CD14-positive monocyte (primary cell): ENCODE results near the gene KCNC3. TPM values are rescaled to one million over a fixed set of nuclear protein-coding genes. Genes with fewer than 3 reads are reported as not detected.

Source experiments
- DNase-seq, 3 donors: peaks; one replicate each; pipeline ENCODE4 v3.0.0-alpha.2; 2011 to 2022
- H2AFZ ChIP-seq: 2 replicates; pipeline ENCODE4 v1.6.0; 2012; ENCODE audit warnings: mild to moderate bottlenecking, low read depth, low read length, inconsistent platforms; ENCODE audit not compliant: insufficient read depth, poor library complexity, severe bottlenecking
- H3K27ac ChIP-seq, 2 donors: 1 replicate in 1 of 2; 2 replicates in 1 of 2; pipeline ENCODE4 v1.5.1; 2012 to 2013; ENCODE audit warnings: low read length in 2 of 2, control low read depth in 1 of 2, inconsistent platforms in 1 of 2, low read depth in 1 of 2, mild to moderate bottlenecking in 1 of 2
- H3K27me3 ChIP-seq, 2 donors: one replicate each; pipeline versions ENCODE4 v1.6.0 to v1.6.1; 2011 to 2013; ENCODE audit warnings: low read length in 2 of 2; ENCODE audit not compliant: control insufficient read depth in 2 of 2, insufficient read depth in 2 of 2
- H3K36me3 ChIP-seq, 2 donors: replicated peaks in 1 of 2; 1 replicate in 1 of 2; 2 replicates in 1 of 2; pipeline versions ENCODE4 v1.5.1 to v1.6.1; 2012 to 2013; ENCODE audit warnings: low read length in 2 of 2, control low read depth in 1 of 2, inconsistent platforms in 1 of 2, mild to moderate bottlenecking in 1 of 2; ENCODE audit not compliant: insufficient read depth in 2 of 2, control insufficient read depth in 1 of 2
- H3K4me1 ChIP-seq, 2 donors: 1 replicate in 1 of 2; 2 replicates in 1 of 2; pipeline versions ENCODE4 v1.5.1 to v1.6.1; 2012 to 2013; ENCODE audit warnings: low read length in 2 of 2, control low read depth in 1 of 2, inconsistent platforms in 1 of 2, mild to moderate bottlenecking in 1 of 2, moderate library complexity in 1 of 2; ENCODE audit not compliant: insufficient read depth in 2 of 2, control insufficient read depth in 1 of 2
- H3K4me2 ChIP-seq: replicated peaks from 2 replicates; pipeline ENCODE3; 2012; ENCODE audit warnings: low read length, moderate library complexity, mild to moderate bottlenecking; ENCODE audit not compliant: poor library complexity, severe bottlenecking; ENCODE audit errors: extremely low read depth
- H3K4me3 ChIP-seq, 3 experiments: fragments of 200-600 bp in 1 of 3; sonication (generic) in 1 of 3; replicated peaks in 1 of 3; 1 replicate in 2 of 3; 2 replicates in 1 of 3; pipeline ENCODE4 v1.5.1; 2011 to 2013; ENCODE audit warnings: low read length in 3 of 3, mild to moderate bottlenecking in 3 of 3, control low read depth in 2 of 3, low read depth in 2 of 3, inconsistent platforms in 1 of 3, moderate library complexity in 1 of 3
- H3K79me2 ChIP-seq: 2 replicates; pipeline ENCODE4 v1.6.0; 2012; ENCODE audit warnings: mild to moderate bottlenecking, control low read depth, inconsistent platforms, low read length, moderate library complexity; ENCODE audit not compliant: insufficient read depth
- H3K9ac ChIP-seq: 2 replicates; pipeline ENCODE4 v1.6.0; 2017; ENCODE audit warnings: low read length, mild to moderate bottlenecking; ENCODE audit not compliant: insufficient read depth, poor library complexity, severe bottlenecking
- H3K9me3 ChIP-seq, 2 donors: replicated peaks in 1 of 2; 1 replicate in 1 of 2; 2 replicates in 1 of 2; pipeline versions ENCODE4 v1.5.1 to v1.6.1; 2012 to 2013; ENCODE audit warnings: low read length in 2 of 2, control low read depth in 1 of 2; ENCODE audit not compliant: control insufficient read depth in 1 of 2, insufficient read depth in 1 of 2
- H4K20me1 ChIP-seq: 2 replicates; pipeline ENCODE4 v1.6.0; 2012; ENCODE audit warnings: mild to moderate bottlenecking, low read length, control low read depth, moderate library complexity; ENCODE audit not compliant: insufficient read depth
- H3K27ac Mint-ChIP-seq, 7 donors: one replicate each; pipeline ENCODE4 v1.8.0; 2020; ENCODE audit warnings: mild to moderate bottlenecking in 7 of 7, mixed read lengths in 7 of 7, moderate library complexity in 6 of 7, inconsistent platforms in 2 of 7
- H3K27me3 Mint-ChIP-seq, 3 donors: one replicate each; pipeline ENCODE4 v1.8.0; 2021 to 2022; ENCODE audit warnings: low read depth in 3 of 3, mild to moderate bottlenecking in 3 of 3, mixed read lengths in 3 of 3, moderate library complexity in 3 of 3, inconsistent platforms in 1 of 3
- H3K36me3 Mint-ChIP-seq, 2 donors: one replicate each; pipeline ENCODE4 v1.8.0; 2020; ENCODE audit warnings: mixed read lengths in 2 of 2, inconsistent platforms in 1 of 2, mild to moderate bottlenecking in 1 of 2
- H3K4me1 Mint-ChIP-seq: one replicate; pipeline ENCODE4 v1.8.0; 2020; ENCODE audit warnings: mild to moderate bottlenecking, mixed read lengths
- H3K4me3 Mint-ChIP-seq, 2 donors: one replicate each; pipeline ENCODE4 v1.8.0; 2020; ENCODE audit warnings: mild to moderate bottlenecking in 2 of 2, mixed read lengths in 2 of 2, moderate library complexity in 1 of 2
- H3K9me3 Mint-ChIP-seq, 7 donors: one replicate each; pipeline ENCODE4 v1.8.0; 2020 to 2022; ENCODE audit warnings: mixed read lengths in 7 of 7, mild to moderate bottlenecking in 6 of 7, moderate library complexity in 6 of 7, inconsistent platforms in 2 of 7
- WGBS: methylation state at CpG from one replicate; pipeline ENCODE4 v1.1.5; 2013; ENCODE audit warnings: missing lambda C conversion rate; ENCODE audit not compliant: insufficient coverage; 5-methylcytosine and 5-hydroxymethylcytosine counted together
- intact Hi-C, 2 donors: fragments of 100-400 bp; cut with micrococcal nuclease; formaldehyde crosslinking; loops; one replicate each; pipeline versions ENCODE4 v1.15.0 to v1.15.1; 2023
- polyA plus RNA-seq, 3 donors: library from polyadenylated mRNA; depleted of rRNA in 1 of 3; unstranded in 2 of 3; stranded (reverse) in 1 of 3; fragments of 300-500 nt in 2 of 3; fragments of >200 nt in 1 of 3; fragmentation: Illumina TruSeq in 2 of 3; gene quantifications; 1 replicate in 2 of 3; 2 replicates in 1 of 3; pipeline ENCODE4 v1.2.3, GENCODE V29; 2012 to 2021
- TF ChIP-seq, protein P1 (sequence below): fragments of 200-600 bp; IDR thresholded peaks from one replicate; pipeline ENCODE4 v1.8.0; 2022; ENCODE audit warnings: antibody characterized with exemption, mild to moderate bottlenecking

The KCNC3 gene
- polyA plus RNA-seq, 3 donors: 0.04 to 23.6 TPM; not detected in 1

DNA sequence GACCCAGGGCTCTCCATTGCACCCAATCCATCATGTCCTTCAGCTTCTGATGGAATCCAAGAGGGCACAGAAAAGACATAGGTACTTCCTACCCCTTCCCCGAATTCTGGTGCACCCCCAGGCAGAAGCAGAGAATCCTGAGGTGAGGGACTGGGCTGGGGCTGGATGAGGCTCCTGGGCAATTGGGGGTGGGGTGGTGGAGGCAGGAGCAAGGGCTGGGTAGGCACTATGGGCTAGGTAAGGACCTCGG is 2.7 kb upstream of the KCNC3 start:
- Mint-ChIP-seq H3K36me3 (peaks cover 33 to 40% of the 10 kb centered on the region in 2 donors), H3K27me3 (peaks cover 19 to 27% (median 24%) of the 10 kb centered on the region in 3 donors), H3K4me3 (peak overlapping the region; percentile 84 to 96), H3K4me1 (peaks cover 74% of the 10 kb centered on the region), H3K27ac (peak overlapping the region; percentile 88 to 95 (median 92)), H3K9me3 (peaks cover 2 to 29% (median 22%) of the 10 kb centered on the region in 7 donors)
- no peak for DNase-seq
- peaks cover 24 to 26% of the 10 kb centered on the region in 2 donors for H3K36me3 ChIP-seq
- H3K27ac ChIP-seq: peak overlapping the region; percentile 64 to 67
- peaks cover 70 to 85% of the 10 kb centered on the region in 2 donors for H3K4me1 ChIP-seq
- WGBS: no CpG with 5 or more reads among the region's 2 CpGs
- H2AFZ ChIP-seq: no peak overlapping the region
- H3K4me3 ChIP-seq: peak overlapping the region; percentile 19 to 83 (median 47)
- H3K4me2 ChIP-seq: peak overlapping the region; percentile 83
- H3K9ac ChIP-seq: peak overlapping the region; percentile 59
- H4K20me1 ChIP-seq: peaks cover 43% of the 10 kb centered on the region
- H3K9me3 ChIP-seq: peaks cover 0 to 6% of the 10 kb centered on the region in 2 donors
- peaks cover 9 to 11% of the 10 kb centered on the region in 2 donors for H3K27me3 ChIP-seq
- TF ChIP-seq, protein P1, sequence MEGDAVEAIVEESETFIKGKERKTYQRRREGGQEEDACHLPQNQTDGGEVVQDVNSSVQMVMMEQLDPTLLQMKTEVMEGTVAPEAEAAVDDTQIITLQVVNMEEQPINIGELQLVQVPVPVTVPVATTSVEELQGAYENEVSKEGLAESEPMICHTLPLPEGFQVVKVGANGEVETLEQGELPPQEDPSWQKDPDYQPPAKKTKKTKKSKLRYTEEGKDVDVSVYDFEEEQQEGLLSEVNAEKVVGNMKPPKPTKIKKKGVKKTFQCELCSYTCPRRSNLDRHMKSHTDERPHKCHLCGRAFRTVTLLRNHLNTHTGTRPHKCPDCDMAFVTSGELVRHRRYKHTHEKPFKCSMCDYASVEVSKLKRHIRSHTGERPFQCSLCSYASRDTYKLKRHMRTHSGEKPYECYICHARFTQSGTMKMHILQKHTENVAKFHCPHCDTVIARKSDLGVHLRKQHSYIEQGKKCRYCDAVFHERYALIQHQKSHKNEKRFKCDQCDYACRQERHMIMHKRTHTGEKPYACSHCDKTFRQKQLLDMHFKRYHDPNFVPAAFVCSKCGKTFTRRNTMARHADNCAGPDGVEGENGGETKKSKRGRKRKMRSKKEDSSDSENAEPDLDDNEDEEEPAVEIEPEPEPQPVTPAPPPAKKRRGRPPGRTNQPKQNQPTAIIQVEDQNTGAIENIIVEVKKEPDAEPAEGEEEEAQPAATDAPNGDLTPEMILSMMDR: no peak
- peaks cover 15% of the 10 kb centered on the region for H3K79me2 ChIP-seq
- intact Hi-C loops: loop anchor here (1.0 to 2.0 kb wide), 2 partner anchors 9 to 17 kb away; no protein-coding TSS in a partner anchor

DNA sequence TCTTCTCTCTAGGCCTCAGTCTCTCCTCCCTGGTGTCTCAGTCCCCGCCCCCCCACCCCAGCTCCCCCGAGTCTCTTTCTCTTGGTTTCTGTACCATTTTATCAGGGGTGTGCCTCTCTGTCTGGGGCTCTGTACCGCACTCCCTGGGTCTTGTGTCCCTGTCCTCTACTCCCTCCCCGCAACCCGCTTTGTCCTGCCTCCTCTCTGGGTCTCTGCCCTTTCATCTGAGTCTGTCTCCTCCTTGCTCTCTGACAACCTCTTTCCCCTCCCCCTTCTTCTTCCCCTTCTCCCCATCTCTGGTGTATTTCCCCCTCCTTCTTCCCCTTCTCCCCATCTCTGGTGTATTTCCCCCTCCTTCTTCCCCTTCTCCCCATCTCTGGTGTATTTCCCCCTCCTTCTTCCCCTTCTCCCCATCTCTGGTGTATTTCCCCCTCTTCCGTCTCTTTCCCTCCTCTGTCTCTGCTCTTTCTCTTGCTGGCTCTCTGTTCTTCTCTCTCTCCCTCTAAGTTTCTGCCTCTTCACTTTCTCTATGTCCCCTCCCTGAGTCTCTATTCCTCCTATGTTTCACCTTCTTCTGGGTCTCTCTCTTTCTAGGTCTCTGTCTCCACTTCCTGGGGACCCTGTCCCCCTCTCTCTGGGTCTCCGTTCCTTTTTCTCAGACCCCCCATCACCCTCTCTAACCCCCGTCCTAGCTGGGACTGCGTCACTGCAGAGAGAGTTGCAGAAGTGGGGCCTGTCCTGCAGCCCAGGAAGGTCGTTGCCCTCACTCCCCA is 2.2 kb upstream of the KCNC3 start:
- Mint-ChIP-seq H3K4me3 (peak overlapping the region; percentile 84 to 96), H3K9me3 (peaks cover 2 to 34% (median 26%) of the 10 kb centered on the region in 7 donors), H3K4me1 (peaks cover 75% of the 10 kb centered on the region), H3K36me3 (peaks cover 32 to 37% of the 10 kb centered on the region in 2 donors), H3K27me3 (peaks cover 24 to 32% (median 29%) of the 10 kb centered on the region in 3 donors), H3K27ac (peak overlapping the region; percentile 91 to 98 (median 94))
- Histone ChIP-seq H3K9ac (peak overlapping the region; percentile 59), H3K4me1 (peaks cover 70 to 85% of the 10 kb centered on the region in 2 donors), H3K9me3 (peaks cover 0 to 8% of the 10 kb centered on the region in 2 donors), H4K20me1 (peaks cover 43% of the 10 kb centered on the region), H3K4me3 (peak overlapping the region; percentile 47 to 83 (median 64)), H3K36me3 (peaks cover 19 to 21% of the 10 kb centered on the region in 2 donors), H3K79me2 (peaks cover 11% of the 10 kb centered on the region), H3K27me3 (peaks cover 14 to 16% of the 10 kb centered on the region in 2 donors), H3K4me2 (peak overlapping the region; percentile 83), H3K27ac (peak overlapping the region; percentile 64 to 67), H2AFZ (peak overlapping the region; percentile 72)
- DNase-seq: peak; percentile 44 to 78 (median 62)
- TF ChIP-seq, protein P1: no peak
- WGBS: 7% methylated on average over 9 of the region's 10 CpGs
- intact Hi-C loops: loop anchor here in 1 of 2 donors (2.0 kb wide), 1 partner anchor 17 kb away; no protein-coding TSS in a partner anchor
